COR-L47 (cell line): ENCODE measurements around the gene IPO13.
A peak's percentile ranks its signal among the peaks of the same experiment; 100 is the strongest.

Experiments
- DNase-seq: peaks from one replicate; lab custom pipeline; 2025; lab: John Stamatoyannopoulos, UW

Gene IPO13

GRCh38 chr1:43973981-43974442 is 27.3 kb downstream of the IPO13 start:
- DNase-seq = no peak

GRCh38 chr1:43974443-43975248 is 27.9 kb downstream of the IPO13 start, which contains the start of gene ATP6V0B:
Gene ATP6V0B, plus strand, starts transcription at chr1:43974960. Its CDS starts 81 bp downstream, at chr1:43975041.
- peak; percentile 82 for DNase-seq

- no peak for DNase-seq
Measured at GRCh38 chr1:43975249-43975961, 28.7 kb downstream of the IPO13 start.

DNA sequence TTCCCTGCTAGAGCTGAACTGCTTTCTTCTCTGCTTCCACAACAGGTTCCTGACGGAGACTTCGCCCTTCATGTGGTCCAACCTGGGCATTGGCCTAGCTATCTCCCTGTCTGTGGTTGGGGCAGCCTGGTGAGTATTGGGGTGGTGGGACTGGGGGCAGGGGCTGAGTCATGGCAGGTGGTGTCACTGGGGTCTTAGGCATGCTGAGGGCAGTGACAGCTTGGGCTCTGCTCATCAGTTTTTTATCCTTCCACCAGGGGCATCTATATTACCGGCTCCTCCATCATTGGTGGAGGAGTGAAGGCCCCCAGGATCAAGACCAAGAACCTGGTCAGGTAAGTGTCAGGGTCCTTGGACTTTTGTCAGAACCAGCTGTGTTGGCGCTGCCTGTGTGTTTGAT is 29.3 kb downstream of the IPO13 start:
- no peak for DNase-seq

DNA sequence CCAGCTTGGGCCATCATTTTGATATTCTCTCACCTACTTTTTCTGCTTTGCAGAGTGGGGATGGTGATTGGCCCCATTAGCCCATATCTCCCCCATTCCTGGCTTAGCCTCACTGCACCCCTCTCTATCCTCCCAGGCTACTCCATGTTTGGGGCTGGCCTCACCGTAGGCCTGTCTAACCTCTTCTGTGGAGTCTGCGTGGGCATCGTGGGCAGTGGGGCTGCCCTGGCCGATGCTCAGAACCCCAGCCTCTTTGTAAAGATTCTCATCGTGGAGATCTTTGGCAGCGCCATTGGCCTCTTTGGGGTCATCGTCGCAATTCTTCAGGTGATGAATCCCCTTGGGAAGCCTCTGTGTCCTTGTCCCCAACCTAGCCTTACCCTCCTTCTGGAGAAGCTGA is 30.1 kb downstream of the IPO13 start:
- DNase-seq = no peak

DNA sequence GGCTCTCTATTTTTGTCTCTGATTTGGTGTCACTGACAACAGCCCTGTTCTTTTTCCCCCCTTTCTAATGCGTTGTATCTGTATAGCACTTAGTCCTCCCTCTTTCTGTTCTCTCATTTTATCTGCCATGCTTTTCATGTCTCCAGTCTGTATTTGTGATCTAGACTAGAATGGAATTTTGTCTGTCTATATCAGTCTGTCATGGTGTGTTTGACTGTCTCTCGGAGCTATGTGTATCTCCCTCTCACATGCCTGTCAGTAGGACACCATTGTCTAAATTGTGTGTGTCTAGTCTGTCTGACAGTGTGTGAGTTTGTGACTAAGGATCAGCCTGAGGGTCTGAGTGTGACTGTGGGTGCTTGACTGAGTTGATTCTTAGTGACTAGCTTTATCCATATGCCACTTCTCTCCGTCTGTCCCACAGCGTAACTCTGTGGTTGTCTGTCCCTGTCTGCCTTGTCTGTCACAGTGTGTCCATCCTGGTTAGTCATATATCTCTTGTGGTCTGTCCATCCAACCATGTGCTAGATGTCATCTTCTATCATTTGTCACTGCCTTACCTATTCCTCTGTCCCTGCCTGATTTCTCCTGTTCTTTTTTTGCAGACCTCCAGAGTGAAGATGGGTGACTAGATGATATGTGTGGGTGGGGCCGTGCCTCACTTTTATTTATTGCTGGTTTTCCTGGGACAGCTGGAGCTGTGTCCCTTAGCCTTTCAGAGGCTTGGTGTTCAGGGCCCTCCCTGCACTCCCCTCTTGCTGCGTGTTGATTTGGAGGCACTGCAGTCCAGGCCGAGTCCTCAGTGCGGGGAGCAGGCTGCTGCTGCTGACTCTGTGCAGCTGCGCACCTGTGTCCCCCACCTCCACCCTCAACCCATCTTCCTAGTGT is 30.9 kb downstream of the IPO13 start:
- DNase-seq = no peak

- no peak for DNase-seq
Measured at GRCh38 chr1:43978264-43978550, 31.5 kb downstream of the IPO13 start.

- DNase-seq = peak; percentile 24
Measured at GRCh38 chr1:43978551-43979260, 32.0 kb downstream of the IPO13 start, which contains the start of gene B4GALT2. Gene B4GALT2, plus strand, starts transcription at chr1:43979210. Its CDS starts 1,951 bp downstream, at chr1:43981161.

- no peak for DNase-seq
Measured at GRCh38 chr1:43979261-43979527, 32.4 kb downstream of the IPO13 start.

GRCh38 chr1:43979528-43980254 is 32.9 kb downstream of the IPO13 start:
- DNase-seq = no peak

DNA sequence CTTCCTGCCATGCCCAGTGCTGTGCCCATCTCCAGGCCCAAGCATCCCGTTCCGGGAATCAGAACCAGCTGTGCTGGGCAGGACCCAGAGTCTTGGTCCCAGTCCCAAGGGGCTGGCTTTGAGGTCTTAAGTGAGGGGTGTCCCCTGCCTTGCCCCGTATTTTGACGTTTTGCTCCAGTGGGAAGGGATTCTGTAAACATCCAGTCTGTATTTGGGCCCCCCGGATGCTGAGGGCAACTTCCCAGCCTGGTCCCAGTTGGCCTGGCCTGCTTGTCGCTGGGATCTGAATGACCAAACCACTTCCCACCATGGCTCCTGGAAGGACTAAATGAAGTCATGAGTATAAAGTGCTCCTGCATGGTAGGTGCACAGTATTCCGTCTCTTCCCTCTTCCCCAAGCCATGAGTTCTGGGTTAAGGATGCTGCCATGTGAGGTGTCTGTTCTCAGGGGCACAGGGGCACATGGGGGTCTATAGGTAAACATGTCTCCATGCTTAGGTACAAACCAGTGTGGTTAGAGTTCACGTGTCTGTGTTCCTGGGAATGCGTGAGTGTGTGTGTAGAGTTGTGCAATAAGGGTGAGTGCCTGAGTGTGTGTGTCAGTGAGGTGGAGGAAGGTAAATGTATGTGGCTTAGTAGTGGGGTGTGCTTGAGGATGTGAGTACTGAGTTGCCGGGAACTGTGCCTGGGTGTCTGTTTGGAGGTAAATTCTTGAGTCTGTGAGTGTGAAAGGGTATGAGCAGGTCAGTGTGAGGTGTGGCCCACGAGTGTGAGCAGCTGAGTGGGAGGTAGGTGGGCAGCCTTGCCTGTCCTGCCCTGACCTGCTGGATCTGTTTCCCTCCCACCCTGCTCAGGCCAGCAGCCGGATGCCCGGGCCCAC is 33.7 kb downstream of the IPO13 start:
- DNase-seq = no peak

DNA sequence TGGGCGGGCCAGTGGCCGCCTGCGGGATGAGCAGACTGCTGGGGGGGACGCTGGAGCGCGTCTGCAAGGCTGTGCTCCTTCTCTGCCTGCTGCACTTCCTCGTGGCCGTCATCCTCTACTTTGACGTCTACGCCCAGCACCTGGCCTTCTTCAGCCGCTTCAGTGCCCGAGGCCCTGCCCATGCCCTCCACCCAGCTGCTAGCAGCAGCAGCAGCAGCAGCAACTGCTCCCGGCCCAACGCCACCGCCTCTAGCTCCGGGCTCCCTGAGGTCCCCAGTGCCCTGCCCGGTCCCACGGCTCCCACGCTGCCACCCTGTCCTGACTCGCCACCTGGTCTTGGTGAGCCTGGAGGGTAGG is 34.4 kb downstream of the IPO13 start:
- no peak for DNase-seq

- DNase-seq = no peak
Measured at GRCh38 chr1:43981636-43982035, 34.9 kb downstream of the IPO13 start.

DNA sequence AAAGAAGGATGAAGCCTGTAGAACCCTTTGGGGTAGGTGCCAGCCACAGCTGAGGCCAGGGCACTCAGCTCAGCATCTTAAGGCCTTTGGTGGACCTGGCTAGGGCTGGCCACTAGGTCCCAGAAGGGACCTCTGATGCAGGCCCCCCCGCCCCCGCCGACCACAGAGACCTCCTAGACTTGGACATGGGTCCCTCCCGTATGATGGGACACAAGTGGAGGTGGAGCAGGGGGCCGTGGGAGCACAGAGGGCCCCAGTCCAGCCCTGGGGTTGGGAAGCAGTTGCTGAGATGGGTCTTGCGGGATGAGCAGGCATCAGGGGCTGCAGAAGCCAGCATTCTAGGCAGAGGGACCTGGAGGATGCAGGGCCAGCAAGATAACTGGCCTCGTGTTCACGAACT is 35.5 kb downstream of the IPO13 start:
- no peak for DNase-seq

- no peak for DNase-seq
Measured at GRCh38 chr1:43982808-43983207, 36.1 kb downstream of the IPO13 start.

GRCh38 chr1:43983253-43983899 is 36.6 kb downstream of the IPO13 start:
- DNase-seq = no peak

- DNase-seq = no peak
Measured at GRCh38 chr1:43984855-43985254, 38.1 kb downstream of the IPO13 start.

- no peak for DNase-seq
Measured at GRCh38 chr1:43985984-43986595, 39.3 kb downstream of the IPO13 start.

GRCh38 chr1:43986712-43987111 is 40.0 kb downstream of the IPO13 start:
- no peak for DNase-seq
